ENCODE measurements around the gene ZIC5. TPM values are rescaled to one million over a fixed set of nuclear protein-coding genes. Genes with fewer than 3 reads are reported as not detected.

The ZIC5 gene
- total RNA-seq, 1 donor: not detected

DNA sequence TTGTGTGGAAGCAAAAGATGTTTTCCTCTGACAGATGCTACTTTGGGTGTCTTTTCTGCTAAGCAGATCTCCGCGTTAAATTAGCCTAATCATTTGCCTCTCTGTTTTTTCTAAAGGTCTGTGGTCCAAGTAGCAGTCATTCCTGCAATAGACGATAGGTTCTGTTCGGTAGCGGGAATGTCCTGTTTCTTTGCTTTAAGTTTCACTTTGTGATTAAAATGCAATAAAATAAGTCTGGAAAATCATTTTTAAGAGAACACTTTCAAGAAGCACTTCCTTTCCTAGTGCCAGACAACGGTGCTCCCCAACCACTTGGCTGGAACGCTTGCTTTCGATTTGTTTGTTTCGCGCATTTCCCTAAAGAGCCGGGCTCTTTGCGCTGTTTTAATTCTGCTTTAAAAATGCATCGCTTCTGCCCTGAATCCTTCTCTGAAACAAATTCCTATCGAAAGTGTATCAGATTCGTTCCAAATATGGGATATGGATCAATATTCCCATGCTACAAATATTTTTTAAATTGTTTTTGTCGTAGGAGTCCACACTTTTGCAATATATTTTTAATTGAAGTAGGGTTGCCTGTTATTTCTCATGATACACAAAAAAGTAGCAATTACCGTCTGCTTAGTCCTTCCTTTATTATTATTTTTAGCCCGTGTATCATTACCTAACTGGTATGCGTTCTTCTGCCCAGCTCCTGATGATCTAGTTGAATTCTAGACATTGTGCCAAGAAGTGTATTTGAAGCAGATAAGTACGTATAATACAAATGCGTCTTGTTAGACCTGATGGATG, 24.2 kb upstream of the ZIC5 start:
- TF ChIP-seq CTCF (IDR thresholded peaks at IDR 0.05; ENCODE audit: insufficient read depth, low read depth, low read length): no peak
- peak; percentile 15 for DNase-seq (ENCODE audit: low read depth)
- H3K4me3 ChIP-seq (ENCODE audit: low read depth, low read length): no peak overlapping the region

DNA sequence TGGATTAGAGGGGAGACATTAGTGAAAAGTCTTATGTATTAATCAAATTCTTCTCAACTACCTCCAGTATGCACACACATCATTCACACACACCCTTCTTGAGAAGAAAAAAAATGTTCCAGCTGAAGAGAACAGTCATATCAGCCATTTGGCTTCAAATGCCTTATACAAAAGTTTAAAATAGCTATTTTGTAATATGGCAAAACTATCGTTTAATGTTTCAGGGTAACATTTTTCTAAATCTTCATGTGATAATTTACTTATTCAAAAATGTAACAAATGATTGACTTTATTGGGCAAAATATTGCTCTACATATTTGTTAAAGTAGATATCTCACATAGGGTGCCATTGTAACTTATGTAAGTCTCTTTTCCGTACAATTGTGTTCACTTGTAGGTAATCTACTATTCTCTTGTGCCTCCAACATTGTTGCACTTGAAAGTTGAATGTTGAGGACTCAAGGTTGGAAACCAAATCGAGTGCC, 23.6 kb upstream of the ZIC5 start:
- no peak overlapping the region for H3K4me3 ChIP-seq (ENCODE audit: low read depth, low read length)
- DNase-seq (ENCODE audit: low read depth): no peak
- no peak for TF ChIP-seq CTCF (IDR thresholded peaks at IDR 0.05; ENCODE audit: insufficient read depth, low read depth, low read length)

- no peak for TF ChIP-seq CTCF (IDR thresholded peaks at IDR 0.05; ENCODE audit: insufficient read depth, low read depth, low read length)
- H3K4me3 ChIP-seq (ENCODE audit: low read depth, low read length): no peak overlapping the region
- DNase-seq (ENCODE audit: low read depth): no peak
Measured at GRCh38 chr13:99994638-99995020, 23.1 kb upstream of the ZIC5 start.

DNA sequence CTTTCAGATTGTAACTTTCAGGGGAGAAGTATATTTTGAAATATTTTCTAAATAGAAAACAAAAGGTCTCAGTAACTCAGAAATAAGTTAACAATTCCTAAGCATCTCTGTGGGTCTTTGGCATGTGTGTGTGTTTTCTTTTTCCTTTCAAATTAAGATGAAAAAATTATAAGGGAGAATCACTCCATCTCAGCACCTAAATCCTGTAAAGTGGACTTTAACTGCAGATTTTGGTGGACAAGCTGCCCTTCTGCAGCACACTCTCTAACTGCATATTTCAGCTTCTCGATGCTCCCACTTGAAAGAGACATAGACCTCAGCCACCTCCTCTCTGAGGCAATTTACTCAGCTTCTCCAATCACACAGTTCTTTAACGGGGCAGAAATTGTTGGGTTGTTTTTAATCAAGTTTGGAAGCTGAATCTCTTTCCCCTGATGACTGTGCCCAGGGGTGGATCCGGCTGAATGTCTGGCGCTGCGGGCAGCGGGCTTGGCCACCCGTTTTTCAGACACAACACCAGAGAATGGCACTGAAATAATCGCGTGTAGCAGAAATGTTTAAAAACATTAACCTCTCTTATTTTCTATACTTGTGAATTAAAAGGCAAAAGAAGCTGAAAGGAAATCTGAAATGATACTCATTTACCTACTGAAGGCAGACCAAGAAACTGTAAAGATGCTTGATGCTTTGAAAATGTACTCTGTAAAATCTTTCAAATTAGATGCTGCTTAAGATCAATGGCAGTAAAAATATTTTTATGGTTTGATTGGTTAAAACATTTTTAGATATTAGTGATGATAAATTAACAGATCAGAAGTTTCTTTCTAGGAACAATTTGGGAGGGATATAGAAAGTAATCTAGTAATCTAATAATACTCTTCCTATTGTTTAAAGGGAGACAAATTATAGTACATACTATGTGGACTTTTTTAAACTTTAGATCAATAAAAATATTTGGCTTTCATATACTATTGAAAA, 22.4 kb upstream of the ZIC5 start:
- TF ChIP-seq CTCF (IDR thresholded peaks at IDR 0.05; ENCODE audit: insufficient read depth, low read depth, low read length): no peak
- no peak overlapping the region for H3K4me3 ChIP-seq (ENCODE audit: low read depth, low read length)
- no peak for DNase-seq (ENCODE audit: low read depth)

GRCh38 chr13:99992949-99993351, 21.4 kb upstream of the ZIC5 start:
- TF ChIP-seq CTCF (IDR thresholded peaks at IDR 0.05; ENCODE audit: insufficient read depth, low read depth, low read length): no peak
- no peak overlapping the region for H3K4me3 ChIP-seq (ENCODE audit: low read depth, low read length)
- DNase-seq (ENCODE audit: low read depth): no peak

DNA sequence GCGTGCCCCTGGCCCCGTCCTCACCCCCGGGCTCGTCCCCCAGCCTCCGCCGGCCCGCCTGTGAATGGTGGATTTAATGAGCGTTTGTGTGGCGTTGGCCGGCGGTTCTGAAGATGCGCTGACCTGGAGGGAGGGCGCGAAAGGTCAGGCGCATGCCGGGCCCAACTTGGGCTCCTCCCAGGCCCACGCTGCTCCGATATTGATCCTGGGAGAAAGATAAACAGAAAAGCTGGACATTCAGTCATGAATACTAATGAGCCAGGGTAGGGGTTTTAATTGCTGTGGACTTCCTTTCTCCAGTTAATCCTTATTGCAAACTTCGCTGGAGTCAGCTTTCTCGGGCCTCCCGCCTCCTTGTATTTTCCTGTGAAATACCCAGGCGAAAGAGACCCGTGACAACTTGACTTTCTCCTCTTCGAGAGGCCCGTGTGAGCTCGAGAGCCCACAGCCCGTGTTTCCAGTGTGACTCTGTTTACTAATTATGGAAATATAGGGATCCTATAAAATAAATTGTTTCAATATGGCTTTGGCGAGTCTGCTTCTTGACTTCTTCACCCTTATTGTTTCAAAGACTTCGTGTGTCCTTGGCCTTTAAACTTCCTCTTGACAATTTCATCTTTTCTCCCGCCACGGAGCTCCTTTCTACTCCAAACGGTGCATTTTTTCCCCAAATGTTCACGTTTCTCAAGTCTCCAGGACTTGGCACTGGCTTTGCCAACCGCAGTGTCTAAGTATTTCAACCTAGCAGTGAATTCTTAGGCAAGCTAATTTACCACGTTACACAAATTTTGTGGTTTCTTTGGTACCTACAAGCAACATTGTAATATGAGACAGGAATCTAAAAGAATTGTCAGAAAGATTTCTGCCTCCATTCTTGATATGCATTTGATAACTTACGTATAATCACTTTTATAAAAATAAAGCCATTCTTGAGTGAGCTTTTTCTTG, 20.5 kb upstream of the ZIC5 start:
- H3K4me3 ChIP-seq (ENCODE audit: low read depth, low read length): no peak overlapping the region
- no peak for DNase-seq (ENCODE audit: low read depth)
- TF ChIP-seq CTCF (IDR thresholded peaks at IDR 0.05; ENCODE audit: insufficient read depth, low read depth, low read length): no peak
